A549 (cell line): ENCODE data around the gene SNTG2. TPM values are rescaled to one million over a fixed set of nuclear protein-coding genes. Genes with fewer than 3 reads are reported as not detected.
A peak's percentile ranks its signal among the peaks of the same experiment; 100 is the strongest.

Source experiments
- ATAC-seq, 2 experiments: fragments of 200-7000 bp in 1 of 2; fragments of >200 bp in 1 of 2; cut with Nextera tagmentation in 1 of 2; cut with Tn5 transposase in 1 of 2; 3 replicates each; pipeline versions ENCODE4 v1.8.0 to v1.9.1; 2018 to 2020; ENCODE audit warnings: mild to moderate bottlenecking in 1 of 2, moderate library complexity in 1 of 2
- CTCF ChIA-PET: fragments of 300-600 bp; sonication (Branson Sonifier 250); formaldehyde crosslinking; extraction: SDS; loops from one replicate; lab custom pipeline; 2021; ENCODE audit warnings: antibody characterized with exemption, inconsistent platforms; lab: Yijun Ruan, JAX
- POLR2A ChIA-PET: fragments of 350-600 bp; formaldehyde crosslinking; extraction: SDS; loops from one replicate; lab custom pipeline; 2021; ENCODE audit warnings: antibody characterized with exemption, inconsistent platforms; lab: Yijun Ruan, JAX
- DNase-seq, 2 experiments: peaks; one replicate each; pipeline versions ENCODE4 v3.0.0 to v3.0.0-alpha.2; 2011 to 2016; ENCODE audit warnings: low read depth in 1 of 2, low spot score in 1 of 2
- FAIRE-seq: peaks from 2 replicates; lab custom pipeline; 2011; peaks lifted over from hg19 to GRCh38; lab: Jason Lieb, UNC
- H3K27ac ChIP-seq, 2 experiments: fragments of >200 bp; sonication (Bioruptor Twin); formaldehyde crosslinking; 3 replicates each; pipeline ENCODE4 v1.5.1; 2016 to 2017
- H3K4me1 ChIP-seq: fragments of >200 bp; sonication (Bioruptor Twin); formaldehyde crosslinking; 3 replicates; pipeline ENCODE4 v1.6.1; 2016
- H3K4me2 ChIP-seq: fragments of >200 bp; sonication (Bioruptor Twin); formaldehyde crosslinking; 3 replicates; pipeline ENCODE4 v1.6.1; 2016
- H3K4me3 ChIP-seq: fragments of >200 bp; sonication (Bioruptor Twin); formaldehyde crosslinking; 3 replicates; pipeline ENCODE4 v1.5.1; 2016
- H3K9me3 ChIP-seq: fragments of >200 bp; sonication (Bioruptor Twin); formaldehyde crosslinking; 3 replicates; pipeline ENCODE4 v1.6.1; 2016
- CBX8 ChIP-seq: fragments of 200-600 bp; sonication (generic); IDR thresholded peaks from 2 replicates; pipeline ENCODE4 v1.6.1; 2016
- CEBPB ChIP-seq, 2 experiments: fragments of >200 bp in 1 of 2; sonication (Bioruptor Twin) in 1 of 2; formaldehyde crosslinking in 1 of 2; IDR thresholded peaks; 2 replicates each; pipeline ENCODE4 v1.6.1; 2012 to 2016
- CHD4 ChIP-seq: fragments of 200-600 bp; sonication (generic); IDR thresholded peaks from 2 replicates; pipeline ENCODE4 v1.6.1; 2016; ENCODE audit warnings: antibody characterized with exemption, mild to moderate bottlenecking, borderline replicate concordance
- EP300 ChIP-seq, 2 experiments: fragments of >200 bp; sonication (Bioruptor Twin); formaldehyde crosslinking; IDR thresholded peaks; 2 replicates in 1 of 2; 3 replicates in 1 of 2; pipeline ENCODE4 v1.6.1; 2016 to 2017
- FOSL2 ChIP-seq, 2 experiments: fragments of 450-650 bp in 1 of 2; fragments of >200 bp in 1 of 2; sonication (Bioruptor Twin) in 1 of 2; formaldehyde crosslinking; IDR thresholded peaks; 2 replicates each; pipeline versions ENCODE4 v1.5.0 to v1.6.1; 2016 to 2020; ENCODE audit warnings: mild to moderate bottlenecking in 1 of 2, moderate library complexity in 1 of 2
- HDAC2 ChIP-seq: fragments of 200-600 bp; sonication (generic); IDR thresholded peaks from 2 replicates; pipeline ENCODE4 v1.6.1; 2016
- HEYL ChIP-seq: fragments of 250-450 bp; sonication (Bioruptor Pico); IDR thresholded peaks from 2 replicates; pipeline ENCODE4 v1.8.0; 2021; ENCODE audit warnings: mild to moderate bottlenecking, moderate library complexity
- JUNB ChIP-seq: fragments of >200 bp; sonication (Bioruptor Twin); formaldehyde crosslinking; IDR thresholded peaks from 2 replicates; pipeline ENCODE4 v1.6.1; 2016
- KDM1A ChIP-seq: fragments of 200-600 bp; sonication (generic); IDR thresholded peaks from 2 replicates; pipeline ENCODE4 v1.6.1; 2016; ENCODE audit warnings: low read depth, mild to moderate bottlenecking
- MAFK ChIP-seq: fragments of 450-650 bp; IDR thresholded peaks from 2 replicates; pipeline ENCODE4 v1.6.1; 2014; ENCODE audit not compliant: partially characterized antibody
- PHF8 ChIP-seq: fragments of 200-600 bp; sonication (generic); IDR thresholded peaks from 2 replicates; pipeline ENCODE4 v1.6.1; 2016; ENCODE audit warnings: low read depth, mild to moderate bottlenecking, antibody characterized with exemption, moderate library complexity, borderline replicate concordance
- POLR2A ChIP-seq: IDR thresholded peaks from 2 replicates; pipeline ENCODE4 v1.6.1; 2012; ENCODE audit warnings: mild to moderate bottlenecking, low read length
- RARB ChIP-seq: fragments of 250-450 bp; sonication (Bioruptor Pico); IDR thresholded peaks from 2 replicates; pipeline ENCODE4 v1.8.0; 2021; ENCODE audit warnings: mild to moderate bottlenecking, moderate library complexity
- SMC3 ChIP-seq: fragments of >200 bp; sonication (Bioruptor Twin); formaldehyde crosslinking; IDR thresholded peaks from 3 replicates; pipeline ENCODE4 v1.6.1; 2018; ENCODE audit warnings: inconsistent platforms
- whole genome bisulfite sequencing: methylation state at CpG from one replicate; pipeline ENCODE4 v1.1.6; 2017; ENCODE audit errors: missing lambda C conversion rate; 5-methylcytosine and 5-hydroxymethylcytosine counted together
- polyA plus RNA-seq, 4 experiments: library from polyadenylated mRNA; depleted of rRNA in 3 of 4; stranded (reverse); fragments of >200 nt; fragmentation: RNase III in 1 of 4; extraction: RNeasy Plus Mini Kit Qiagen cat#74134 plus additional on column Dnase treatment in 1 of 4; gene quantifications; 2 replicates in 3 of 4; 3 replicates in 1 of 4; pipeline ENCODE4 v1.2.3, GENCODE V29; 2011 to 2017
- TF ChIP-seq, protein P1 (sequence below): IDR thresholded peaks from 2 replicates; pipeline ENCODE4 v1.6.1; 2012; ENCODE audit warnings: low read depth, borderline replicate concordance
- TF ChIP-seq, protein P2 (sequence below): fragments of >200 bp; sonication (Bioruptor Twin); formaldehyde crosslinking; IDR thresholded peaks from 3 replicates; pipeline ENCODE4 v1.5.1; 2016
- TF ChIP-seq, protein P3 (sequence below): fragments of 250-450 bp; sonication (Bioruptor Pico); IDR thresholded peaks from 2 replicates; pipeline ENCODE4 v1.5.0; 2021; ENCODE audit warnings: mild to moderate bottlenecking, moderate library complexity, borderline replicate concordance
- TF ChIP-seq, protein P4 (sequence below): fragments of 150-350 bp; IDR thresholded peaks from 2 replicates; pipeline ENCODE4 v1.6.1; 2014; ENCODE audit warnings: low read depth, mild to moderate bottlenecking, low read length

The SNTG2 gene
- polyA plus RNA-seq, 2 of the 4 experiments (the other 2 are of a cell fraction), result not detected

DNA sequence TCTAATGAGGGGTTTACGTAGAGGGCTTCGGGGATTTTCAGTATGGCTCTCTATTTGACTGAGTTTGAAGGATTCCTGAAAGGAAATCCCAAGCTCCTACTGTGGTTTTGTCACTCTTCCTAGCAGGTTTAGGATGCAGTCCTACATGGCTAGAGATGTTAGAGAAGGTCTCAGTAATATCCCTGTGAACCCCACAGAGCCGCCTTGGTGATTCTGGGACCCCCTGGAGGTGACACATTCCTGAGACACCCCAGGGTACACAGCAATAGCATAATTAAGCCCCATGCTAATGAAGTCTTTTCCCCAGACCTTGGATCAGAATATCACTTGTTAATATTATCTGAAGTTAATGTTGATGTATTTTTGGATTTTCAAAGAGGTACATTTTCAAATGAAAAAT lies 103.8 kb downstream of the SNTG2 start (continued):
- no peak for TF ChIP-seq FOSL2 (IDR thresholded peaks at IDR 0.05)
- TF ChIP-seq FOSL2 (CRISPR knock-in tag; IDR thresholded peaks at IDR 0.05), result no peak
- TF ChIP-seq, protein P1, sequence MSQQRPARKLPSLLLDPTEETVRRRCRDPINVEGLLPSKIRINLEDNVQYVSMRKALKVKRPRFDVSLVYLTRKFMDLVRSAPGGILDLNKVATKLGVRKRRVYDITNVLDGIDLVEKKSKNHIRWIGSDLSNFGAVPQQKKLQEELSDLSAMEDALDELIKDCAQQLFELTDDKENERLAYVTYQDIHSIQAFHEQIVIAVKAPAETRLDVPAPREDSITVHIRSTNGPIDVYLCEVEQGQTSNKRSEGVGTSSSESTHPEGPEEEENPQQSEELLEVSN, result no peak
- no peak for TF ChIP-seq RARB (CRISPR knock-in tag)
- no peak for TF ChIP-seq POLR2A

DNA sequence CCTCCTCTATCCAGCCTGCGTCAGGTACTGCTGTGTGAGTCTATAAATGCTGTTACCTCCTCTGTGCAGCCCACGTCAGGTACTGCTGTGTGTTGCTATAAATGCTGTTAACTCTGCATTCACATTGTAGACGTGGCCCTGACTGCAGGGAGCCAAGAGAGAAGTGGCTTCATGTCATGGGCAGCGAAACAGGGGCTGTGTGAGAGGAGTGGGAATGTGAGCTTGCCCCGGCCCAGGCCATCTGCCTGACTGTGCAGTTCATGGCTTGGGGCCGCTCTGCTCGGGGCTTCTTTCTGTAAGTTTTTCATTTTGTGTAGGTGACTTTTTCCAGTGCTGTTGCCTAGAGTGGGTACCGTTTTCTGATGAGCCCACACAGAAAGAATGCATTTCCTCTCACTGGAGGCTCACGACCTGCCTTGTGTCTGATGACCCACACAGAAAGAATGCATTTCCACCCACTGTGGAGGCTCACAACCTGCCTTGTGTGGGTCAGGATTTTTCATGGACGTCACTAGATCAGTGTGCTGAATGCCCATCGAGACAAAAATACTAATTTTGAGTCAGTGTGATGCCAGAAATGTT lies 104.5 kb downstream of the SNTG2 start:
- H3K4me2 ChIP-seq, result no peak overlapping the region
- no peak overlapping the region for H3K4me3 ChIP-seq
- POLR2A ChIA-PET, result no interaction called here
- H3K4me1 ChIP-seq, result no peaks in the 10 kb centered on the region
- FAIRE-seq (no peak), ATAC-seq (peak in 1 of 2 experiments; percentile 48; a peak in 2 of 6 replicates), DNase-seq (no peak)
- TF ChIP-seq MAFK (no peak), CBX8 (no peak)
- TF ChIP-seq, protein P2, sequence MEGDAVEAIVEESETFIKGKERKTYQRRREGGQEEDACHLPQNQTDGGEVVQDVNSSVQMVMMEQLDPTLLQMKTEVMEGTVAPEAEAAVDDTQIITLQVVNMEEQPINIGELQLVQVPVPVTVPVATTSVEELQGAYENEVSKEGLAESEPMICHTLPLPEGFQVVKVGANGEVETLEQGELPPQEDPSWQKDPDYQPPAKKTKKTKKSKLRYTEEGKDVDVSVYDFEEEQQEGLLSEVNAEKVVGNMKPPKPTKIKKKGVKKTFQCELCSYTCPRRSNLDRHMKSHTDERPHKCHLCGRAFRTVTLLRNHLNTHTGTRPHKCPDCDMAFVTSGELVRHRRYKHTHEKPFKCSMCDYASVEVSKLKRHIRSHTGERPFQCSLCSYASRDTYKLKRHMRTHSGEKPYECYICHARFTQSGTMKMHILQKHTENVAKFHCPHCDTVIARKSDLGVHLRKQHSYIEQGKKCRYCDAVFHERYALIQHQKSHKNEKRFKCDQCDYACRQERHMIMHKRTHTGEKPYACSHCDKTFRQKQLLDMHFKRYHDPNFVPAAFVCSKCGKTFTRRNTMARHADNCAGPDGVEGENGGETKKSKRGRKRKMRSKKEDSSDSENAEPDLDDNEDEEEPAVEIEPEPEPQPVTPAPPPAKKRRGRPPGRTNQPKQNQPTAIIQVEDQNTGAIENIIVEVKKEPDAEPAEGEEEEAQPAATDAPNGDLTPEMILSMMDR, result no peak
- 14% methylated on average over 11 of the region's 11 CpGs for WGBS
- H3K9me3 ChIP-seq, result no peaks in the 10 kb centered on the region
- CTCF ChIA-PET, result no interaction called here
- H3K27ac ChIP-seq, result no peak overlapping the region

DNA sequence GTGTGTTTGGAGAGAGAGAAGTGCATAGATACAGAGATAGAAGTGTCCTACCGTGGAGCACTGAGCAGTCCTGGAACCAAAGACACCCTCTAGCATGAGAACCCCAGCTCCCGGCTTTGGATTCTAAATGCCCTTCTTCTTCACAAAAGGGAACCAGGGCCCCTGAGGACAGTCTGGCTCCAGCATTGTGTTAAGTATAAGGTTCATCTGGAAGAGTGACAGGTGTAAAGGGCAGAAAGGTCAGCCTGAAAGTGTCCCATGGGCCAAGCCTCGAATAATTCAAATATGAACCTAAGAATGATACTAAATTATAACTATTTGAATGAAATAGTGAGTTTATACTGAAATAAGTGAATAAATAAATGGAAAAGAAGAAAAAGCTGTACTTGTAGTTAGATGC lies 109.7 kb downstream of the SNTG2 start:
- H3K4me2 ChIP-seq, result no peak overlapping the region
- FAIRE-seq, result no peak
- TF ChIP-seq EP300 (IDR thresholded peaks at IDR 0.05), result no peak
- no peak for TF ChIP-seq JUNB
- TF ChIP-seq KDM1A, result no peak
- no peak for TF ChIP-seq HDAC2
- no peak for TF ChIP-seq RARB (CRISPR knock-in tag)
- no peak for TF ChIP-seq CEBPB (IDR thresholded peaks at IDR 0.05)
- TF ChIP-seq, protein P3, sequence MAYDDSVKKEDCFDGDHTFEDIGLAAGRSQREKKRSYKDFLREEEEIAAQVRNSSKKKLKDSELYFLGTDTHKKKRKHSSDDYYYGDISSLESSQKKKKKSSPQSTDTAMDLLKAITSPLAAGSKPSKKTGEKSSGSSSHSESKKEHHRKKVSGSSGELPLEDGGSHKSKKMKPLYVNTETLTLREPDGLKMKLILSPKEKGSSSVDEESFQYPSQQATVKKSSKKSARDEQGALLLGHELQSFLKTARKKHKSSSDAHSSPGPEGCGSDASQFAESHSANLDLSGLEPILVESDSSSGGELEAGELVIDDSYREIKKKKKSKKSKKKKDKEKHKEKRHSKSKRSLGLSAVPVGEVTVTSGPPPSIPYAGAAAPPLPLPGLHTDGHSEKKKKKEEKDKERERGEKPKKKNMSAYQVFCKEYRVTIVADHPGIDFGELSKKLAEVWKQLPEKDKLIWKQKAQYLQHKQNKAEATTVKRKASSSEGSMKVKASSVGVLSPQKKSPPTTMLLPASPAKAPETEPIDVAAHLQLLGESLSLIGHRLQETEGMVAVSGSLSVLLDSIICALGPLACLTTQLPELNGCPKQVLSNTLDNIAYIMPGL, result no peak
- no peak for TF ChIP-seq HEYL (CRISPR knock-in tag)
- TF ChIP-seq, protein P4, sequence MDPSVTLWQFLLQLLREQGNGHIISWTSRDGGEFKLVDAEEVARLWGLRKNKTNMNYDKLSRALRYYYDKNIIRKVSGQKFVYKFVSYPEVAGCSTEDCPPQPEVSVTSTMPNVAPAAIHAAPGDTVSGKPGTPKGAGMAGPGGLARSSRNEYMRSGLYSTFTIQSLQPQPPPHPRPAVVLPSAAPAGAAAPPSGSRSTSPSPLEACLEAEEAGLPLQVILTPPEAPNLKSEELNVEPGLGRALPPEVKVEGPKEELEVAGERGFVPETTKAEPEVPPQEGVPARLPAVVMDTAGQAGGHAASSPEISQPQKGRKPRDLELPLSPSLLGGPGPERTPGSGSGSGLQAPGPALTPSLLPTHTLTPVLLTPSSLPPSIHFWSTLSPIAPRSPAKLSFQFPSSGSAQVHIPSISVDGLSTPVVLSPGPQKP, result no peak
- no peak for TF ChIP-seq CHD4
- no peak for TF ChIP-seq FOSL2 (IDR thresholded peaks at IDR 0.05)
- no peak for TF ChIP-seq FOSL2 (CRISPR knock-in tag; IDR thresholded peaks at IDR 0.05)
- TF ChIP-seq PHF8, result no peak
- no peak for TF ChIP-seq SMC3
- TF ChIP-seq, all 56 proteins: peak for 0
- no peaks in the 10 kb centered on the region for H3K4me1 ChIP-seq
- no peak overlapping the region for H3K4me3 ChIP-seq
- DNase-seq, result no peak
- WGBS, result 7% methylated on average over 3 of the region's 3 CpGs
- H3K27ac ChIP-seq, result no peak overlapping the region
- POLR2A ChIA-PET, result no interaction called here
- H3K9me3 ChIP-seq, result no peaks in the 10 kb centered on the region
- ATAC-seq, result no peak
- CTCF ChIA-PET, result no interaction called here
